CD4-positive, alpha-beta T cell (primary cell): Measurements from ENCODE around the gene AICDA. TPM values are rescaled to one million over a fixed set of nuclear protein-coding genes. Genes with fewer than 3 reads are reported as not detected.

ENCODE experiments used
- ATAC-seq: fragments of 200-7000 bp; cut with Tn5 transposase; one replicate; pipeline ENCODE4 v1.10.0; 2022; ENCODE audit warnings: mild to moderate bottlenecking; ENCODE audit not compliant: poor library complexity
- CTCF ChIA-PET: fragments of 350-600 bp; sonication (Branson Sonifier 250); formaldehyde crosslinking; loops from one replicate; lab custom pipeline; 2021; ENCODE audit warnings: antibody characterized with exemption, inconsistent platforms; lab: Charles Lee
- POLR2A ChIA-PET: fragments of 350-600 bp; sonication (Branson Sonifier 250); formaldehyde crosslinking; loops from one replicate; lab custom pipeline; 2021; ENCODE audit warnings: antibody characterized with exemption, inconsistent platforms; lab: Charles Lee
- DNase-seq, 14 experiments: peaks; one replicate each; pipeline ENCODE4 v3.0.0-alpha.2; 2013 to 2020; ENCODE audit warnings: mixed read lengths in 2 of 14
- H3K27ac ChIP-seq, 2 donors: one replicate each; pipeline versions ENCODE4 v1.5.1 to v1.7.0; 2013; ENCODE audit warnings: low read length in 2 of 2, low read depth in 1 of 2, mild to moderate bottlenecking in 1 of 2
- H3K27me3 ChIP-seq, 2 experiments: 1 replicate in 1 of 2; 2 replicates in 1 of 2; pipeline versions ENCODE4 v1.6.1 to v1.7.0; 2013; ENCODE audit warnings: low read length in 2 of 2, control low read depth in 1 of 2, mild to moderate bottlenecking in 1 of 2, moderate library complexity in 1 of 2; ENCODE audit not compliant: insufficient read depth in 2 of 2, control insufficient read depth in 1 of 2
- H3K36me3 ChIP-seq: one replicate; pipeline ENCODE4 v1.6.1; 2013; ENCODE audit warnings: low read length, control low read depth; ENCODE audit not compliant: insufficient read depth
- H3K4me1 ChIP-seq: one replicate; pipeline ENCODE4 v1.6.1; 2013; ENCODE audit warnings: low read length, control low read depth; ENCODE audit not compliant: insufficient read depth
- H3K4me3 ChIP-seq: one replicate; pipeline ENCODE4 v1.5.1; 2013; ENCODE audit warnings: mild to moderate bottlenecking, low read length, moderate library complexity
- H3K9me3 ChIP-seq, 2 experiments: 1 replicate in 1 of 2; 2 replicates in 1 of 2; pipeline versions ENCODE4 v1.6.1 to v1.7.0; 2013; ENCODE audit warnings: low read length in 2 of 2, mild to moderate bottlenecking in 2 of 2, control low read depth in 1 of 2, moderate library complexity in 1 of 2; ENCODE audit not compliant: control insufficient read depth in 1 of 2, insufficient read depth in 1 of 2
- H3K27ac Mint-ChIP-seq: one replicate; pipeline ENCODE4 v1.8.0; 2020; ENCODE audit warnings: mixed read lengths
- H3K27me3 Mint-ChIP-seq: one replicate; pipeline ENCODE4 v1.8.0; 2021; ENCODE audit warnings: mixed read lengths
- H3K36me3 Mint-ChIP-seq: one replicate; pipeline ENCODE4 v1.8.0; 2021; ENCODE audit warnings: low read depth, mixed read lengths
- H3K4me1 Mint-ChIP-seq: one replicate; pipeline ENCODE4 v1.8.0; 2021; ENCODE audit warnings: low read depth, mixed read lengths
- H3K4me3 Mint-ChIP-seq: one replicate; pipeline ENCODE4 v1.8.0; 2020; ENCODE audit warnings: mild to moderate bottlenecking, mixed read lengths
- H3K9me3 Mint-ChIP-seq: one replicate; pipeline ENCODE4 v1.8.0; 2020; ENCODE audit warnings: mixed read lengths
- intact Hi-C, 2 experiments: fragments of 100-400 bp; cut with DNase I in 1 of 2; cut with micrococcal nuclease in 1 of 2; formaldehyde crosslinking; loops; one replicate each; pipeline versions ENCODE4 v1.15.1 to v1.9.0; 2023 to 2025; cut with DNase I, micrococcal nuclease
- total RNA-seq, 174 experiments: library from RNA in 2 of 174; stranded (reverse) in 2 of 174; gene quantifications; one replicate each; pipeline ENCODE4 v1.2.3 and lab custom pipeline; 2021 to 2026
- TF ChIP-seq, protein P1 (sequence below): fragments of 200-600 bp; IDR thresholded peaks from one replicate; pipeline ENCODE4 v1.8.0; 2022; ENCODE audit warnings: antibody characterized with exemption, mild to moderate bottlenecking

The AICDA gene
- total RNA-seq, 2 experiments from 2014 or later = not detected

DNA sequence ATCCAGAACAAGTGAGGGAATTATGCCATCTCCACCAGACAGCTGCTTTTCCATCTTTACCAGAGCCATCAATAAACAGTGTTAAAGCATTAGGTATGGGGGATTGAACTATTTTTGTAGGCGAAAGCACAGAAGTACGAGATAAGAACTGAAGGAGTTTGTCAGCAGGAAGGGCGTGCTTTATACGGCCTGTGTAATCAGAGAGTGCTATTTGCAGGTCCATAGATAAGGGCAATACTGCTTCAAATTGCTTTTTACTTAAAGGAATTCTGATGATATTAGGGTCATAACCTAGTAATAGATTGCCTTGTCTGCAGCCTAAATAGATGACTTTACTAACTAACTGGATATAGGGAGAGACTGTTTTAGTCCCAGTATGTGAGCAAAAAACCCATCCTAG is 51.6 kb downstream of the AICDA start:
- H3K27me3 Mint-ChIP-seq = no peaks in the 10 kb centered on the region
- no peak overlapping the region for H3K4me3 ChIP-seq
- ATAC-seq (no peak), DNase-seq (no peak)
- TF ChIP-seq, protein P1, sequence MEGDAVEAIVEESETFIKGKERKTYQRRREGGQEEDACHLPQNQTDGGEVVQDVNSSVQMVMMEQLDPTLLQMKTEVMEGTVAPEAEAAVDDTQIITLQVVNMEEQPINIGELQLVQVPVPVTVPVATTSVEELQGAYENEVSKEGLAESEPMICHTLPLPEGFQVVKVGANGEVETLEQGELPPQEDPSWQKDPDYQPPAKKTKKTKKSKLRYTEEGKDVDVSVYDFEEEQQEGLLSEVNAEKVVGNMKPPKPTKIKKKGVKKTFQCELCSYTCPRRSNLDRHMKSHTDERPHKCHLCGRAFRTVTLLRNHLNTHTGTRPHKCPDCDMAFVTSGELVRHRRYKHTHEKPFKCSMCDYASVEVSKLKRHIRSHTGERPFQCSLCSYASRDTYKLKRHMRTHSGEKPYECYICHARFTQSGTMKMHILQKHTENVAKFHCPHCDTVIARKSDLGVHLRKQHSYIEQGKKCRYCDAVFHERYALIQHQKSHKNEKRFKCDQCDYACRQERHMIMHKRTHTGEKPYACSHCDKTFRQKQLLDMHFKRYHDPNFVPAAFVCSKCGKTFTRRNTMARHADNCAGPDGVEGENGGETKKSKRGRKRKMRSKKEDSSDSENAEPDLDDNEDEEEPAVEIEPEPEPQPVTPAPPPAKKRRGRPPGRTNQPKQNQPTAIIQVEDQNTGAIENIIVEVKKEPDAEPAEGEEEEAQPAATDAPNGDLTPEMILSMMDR = no peak
- intact Hi-C loops = no loop called here
- no peaks in the 10 kb centered on the region for H3K36me3 Mint-ChIP-seq
- H3K27ac ChIP-seq = no peak overlapping the region
- H3K4me3 Mint-ChIP-seq = no peak overlapping the region
- H3K4me1 Mint-ChIP-seq = no peaks in the 10 kb centered on the region
- no peaks in the 10 kb centered on the region for H3K27me3 ChIP-seq
- peaks cover 7% of the 10 kb centered on the region for H3K9me3 Mint-ChIP-seq
- no peaks in the 10 kb centered on the region for H3K4me1 ChIP-seq
- ChIA-PET CTCF (no interaction called here), POLR2A (no interaction called here)
- peaks cover 9 to 12% of the 10 kb centered on the region in 2 experiments for H3K9me3 ChIP-seq
- no peak overlapping the region for H3K27ac Mint-ChIP-seq
- H3K36me3 ChIP-seq = no peaks in the 10 kb centered on the region

DNA sequence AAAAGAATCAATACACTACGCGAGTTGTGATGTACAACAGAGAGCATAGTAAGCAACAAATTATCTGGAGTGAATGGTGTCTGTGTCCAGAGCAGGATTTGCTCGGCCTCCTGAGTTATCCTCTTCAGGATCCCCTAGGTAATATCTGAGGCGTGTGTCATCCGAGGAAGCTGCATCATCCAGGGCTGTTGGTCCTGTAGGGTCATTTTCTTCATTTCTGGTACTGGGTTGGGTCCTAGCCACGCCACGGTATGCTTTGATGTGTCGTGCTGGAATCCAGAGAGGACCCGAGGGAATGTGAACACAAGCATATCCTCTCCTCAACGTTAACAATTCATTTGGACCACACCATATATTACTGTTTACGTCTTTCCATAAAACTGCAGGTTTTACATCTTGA is 53.0 kb downstream of the AICDA start:
- peaks cover 9 to 10% of the 10 kb centered on the region in 2 experiments for H3K9me3 ChIP-seq
- intact Hi-C loops = no loop called here
- no peaks in the 10 kb centered on the region for H3K4me1 ChIP-seq
- H3K27ac ChIP-seq = no peak overlapping the region
- Mint-ChIP-seq H3K9me3 (peaks cover 7% of the 10 kb centered on the region), H3K4me3 (no peak overlapping the region), H3K4me1 (no peaks in the 10 kb centered on the region), H3K36me3 (no peaks in the 10 kb centered on the region), H3K27ac (no peak overlapping the region), H3K27me3 (no peaks in the 10 kb centered on the region)
- POLR2A ChIA-PET = no interaction called here
- CTCF ChIA-PET = no interaction called here
- H3K36me3 ChIP-seq = no peaks in the 10 kb centered on the region
- no peak for DNase-seq
- H3K27me3 ChIP-seq = no peaks in the 10 kb centered on the region
- TF ChIP-seq, protein P1 = no peak
- no peak overlapping the region for H3K4me3 ChIP-seq
- ATAC-seq = no peak

DNA sequence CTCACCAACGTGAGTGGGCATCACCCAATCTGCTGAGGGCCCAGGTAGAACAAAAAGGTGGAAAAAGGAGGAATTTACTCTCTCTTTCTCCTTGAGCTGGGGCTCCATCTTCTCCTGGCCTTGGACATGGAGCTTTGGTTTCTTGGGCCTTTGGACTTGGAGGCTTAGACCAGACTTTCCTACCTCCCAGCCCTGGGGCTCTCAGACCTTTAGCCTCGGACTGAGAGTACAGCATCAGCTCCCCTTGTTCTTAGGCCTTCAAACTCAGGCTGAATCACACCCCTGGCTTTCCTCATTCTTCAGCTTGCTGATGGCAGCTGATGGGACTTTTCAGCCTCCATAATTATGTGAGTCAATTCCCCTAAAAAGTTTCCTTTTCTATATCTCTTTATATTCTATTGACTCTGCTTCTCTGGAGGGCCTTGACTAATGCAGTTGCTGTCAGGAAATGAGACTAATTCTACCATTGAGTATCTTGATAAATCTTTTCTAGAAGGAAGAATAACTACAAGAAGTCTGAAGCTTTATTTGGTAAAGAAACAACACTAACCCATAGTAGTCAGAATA is 56.0 kb downstream of the AICDA start:
- intact Hi-C loops = no loop called here
- ATAC-seq (no peak), DNase-seq (no peak)
- Histone ChIP-seq H3K27me3 (no peaks in the 10 kb centered on the region), H3K4me1 (no peaks in the 10 kb centered on the region), H3K9me3 (no peaks in the 10 kb centered on the region), H3K36me3 (no peaks in the 10 kb centered on the region), H3K4me3 (no peak overlapping the region), H3K27ac (no peak overlapping the region)
- TF ChIP-seq, protein P1 = no peak
- ChIA-PET POLR2A (no interaction called here), CTCF (interaction anchor here (3.2 kb wide), 1 partner anchor 12 kb away, joined by 14 read pairs; no protein-coding TSS in a partner anchor)
- H3K36me3 Mint-ChIP-seq = no peaks in the 10 kb centered on the region
- H3K27me3 Mint-ChIP-seq = no peaks in the 10 kb centered on the region
- H3K9me3 Mint-ChIP-seq = peaks cover 3% of the 10 kb centered on the region
- no peak overlapping the region for H3K27ac Mint-ChIP-seq
- H3K4me3 Mint-ChIP-seq = no peak overlapping the region
- H3K4me1 Mint-ChIP-seq = no peaks in the 10 kb centered on the region
